ENCODE measurements around the gene WNK2.

The WNK2 gene

GRCh38 chr9:93186215-93186945, 2.4 kb downstream of the WNK2 start:
- no peak for DNase-seq

GRCh38 chr9:93187047-93187446, 3.1 kb downstream of the WNK2 start:
- no peak for DNase-seq

GRCh38 chr9:93187574-93187973, 3.6 kb downstream of the WNK2 start:
- DNase-seq: no peak

GRCh38 chr9:93188426-93189368, 4.8 kb downstream of the WNK2 start:
- DNase-seq: no peak

- no peak for DNase-seq
Measured at GRCh38 chr9:93189369-93190132, 5.6 kb downstream of the WNK2 start.

GRCh38 chr9:93190133-93190525, 6.2 kb downstream of the WNK2 start:
- DNase-seq: no peak

- no peak for DNase-seq
Measured at GRCh38 chr9:93190656-93191353, 6.9 kb downstream of the WNK2 start.

GRCh38 chr9:93191354-93191660, 7.4 kb downstream of the WNK2 start:
- no peak for DNase-seq

GRCh38 chr9:93192721-93193387, 8.9 kb downstream of the WNK2 start:
- DNase-seq: no peak

- peak; percentile 66 for DNase-seq
Measured at GRCh38 chr9:93193388-93194220, 9.7 kb downstream of the WNK2 start.

- no peak for DNase-seq
Measured at GRCh38 chr9:93194221-93194625, 10.3 kb downstream of the WNK2 start.

GRCh38 chr9:93194641-93195040, 10.7 kb downstream of the WNK2 start:
- DNase-seq: peak; percentile 57

- DNase-seq: no peak
Measured at GRCh38 chr9:93196096-93197055, 12.4 kb downstream of the WNK2 start.

GRCh38 chr9:93197670-93198069, 13.7 kb downstream of the WNK2 start:
- no peak for DNase-seq

- no peak for DNase-seq
Measured at GRCh38 chr9:93198117-93198837, 14.3 kb downstream of the WNK2 start.

- no peak for DNase-seq
Measured at GRCh38 chr9:93198838-93199625, 15.1 kb downstream of the WNK2 start.

- no peak for DNase-seq
Measured at GRCh38 chr9:93200449-93200742, 16.5 kb downstream of the WNK2 start.

- no peak for DNase-seq
Measured at GRCh38 chr9:93200989-93201334, 17.0 kb downstream of the WNK2 start.
